LNCAP (cell line): ENCODE results near the gene MUC4.

Experiments used
- TF ChIP-seq, protein P1 (sequence below): fragments of 450-650 bp; IDR thresholded peaks from 2 replicates; pipeline ENCODE4 v1.5.1; 2017; ENCODE audit warnings: mild to moderate bottlenecking

MUC4 gene

DNA sequence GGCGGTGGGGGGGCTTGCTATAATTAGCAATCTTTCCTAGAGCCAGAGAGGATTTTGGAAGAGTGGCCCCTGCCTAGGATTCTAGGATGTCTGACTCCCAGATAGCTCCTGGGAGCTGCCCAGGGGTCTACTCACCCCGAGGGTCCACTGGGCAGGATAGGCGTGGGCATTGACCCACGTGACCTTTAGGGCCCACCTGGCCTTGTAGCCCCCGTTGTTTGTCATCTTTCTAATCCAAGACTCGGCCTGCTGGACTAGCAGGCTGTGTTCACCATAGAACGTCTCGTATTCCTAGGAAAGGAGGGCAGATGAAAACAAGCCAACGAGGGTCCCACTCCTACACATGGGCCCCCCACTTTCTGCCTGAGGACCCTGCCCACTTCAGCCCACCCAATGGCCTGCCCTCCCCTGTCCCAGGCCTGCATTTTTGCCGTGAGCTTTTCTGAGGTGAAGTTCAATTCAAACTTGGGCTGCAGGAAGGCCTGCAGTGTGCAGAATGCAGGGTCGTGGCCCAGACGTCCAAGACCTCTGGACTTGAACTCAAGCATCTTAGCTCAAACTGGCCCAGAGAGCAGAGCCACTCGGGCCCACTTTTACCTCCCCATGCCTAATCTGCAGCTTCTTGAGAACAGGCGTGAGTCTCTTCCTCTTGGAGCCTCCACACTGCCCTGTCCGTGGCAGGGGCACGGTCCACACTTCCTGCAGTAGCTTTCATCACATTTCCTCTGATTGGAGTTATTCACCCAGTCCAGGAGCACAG is 41.5 kb downstream of the MUC4 start:
- TF ChIP-seq, protein P1, sequence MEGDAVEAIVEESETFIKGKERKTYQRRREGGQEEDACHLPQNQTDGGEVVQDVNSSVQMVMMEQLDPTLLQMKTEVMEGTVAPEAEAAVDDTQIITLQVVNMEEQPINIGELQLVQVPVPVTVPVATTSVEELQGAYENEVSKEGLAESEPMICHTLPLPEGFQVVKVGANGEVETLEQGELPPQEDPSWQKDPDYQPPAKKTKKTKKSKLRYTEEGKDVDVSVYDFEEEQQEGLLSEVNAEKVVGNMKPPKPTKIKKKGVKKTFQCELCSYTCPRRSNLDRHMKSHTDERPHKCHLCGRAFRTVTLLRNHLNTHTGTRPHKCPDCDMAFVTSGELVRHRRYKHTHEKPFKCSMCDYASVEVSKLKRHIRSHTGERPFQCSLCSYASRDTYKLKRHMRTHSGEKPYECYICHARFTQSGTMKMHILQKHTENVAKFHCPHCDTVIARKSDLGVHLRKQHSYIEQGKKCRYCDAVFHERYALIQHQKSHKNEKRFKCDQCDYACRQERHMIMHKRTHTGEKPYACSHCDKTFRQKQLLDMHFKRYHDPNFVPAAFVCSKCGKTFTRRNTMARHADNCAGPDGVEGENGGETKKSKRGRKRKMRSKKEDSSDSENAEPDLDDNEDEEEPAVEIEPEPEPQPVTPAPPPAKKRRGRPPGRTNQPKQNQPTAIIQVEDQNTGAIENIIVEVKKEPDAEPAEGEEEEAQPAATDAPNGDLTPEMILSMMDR, result no peak

DNA sequence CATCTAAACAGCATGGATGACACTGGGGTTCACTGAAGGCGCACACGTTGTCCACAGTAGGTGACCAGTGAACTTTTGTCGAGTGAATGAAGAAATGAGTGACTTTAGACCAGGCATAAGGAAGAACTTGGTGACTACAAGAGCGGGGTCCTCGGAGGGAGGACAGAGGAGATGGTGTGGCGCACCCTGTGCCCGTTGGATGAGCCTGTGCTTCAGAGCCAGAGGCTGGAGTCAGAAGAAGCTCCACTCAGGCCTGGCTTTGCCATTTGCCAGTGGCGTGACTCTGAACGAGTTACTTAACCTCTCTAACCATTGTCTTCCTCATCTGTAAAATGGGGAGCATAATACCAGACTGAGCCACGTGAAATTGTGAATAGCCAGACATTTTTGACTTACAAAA is 42.2 kb downstream of the MUC4 start:
- TF ChIP-seq, protein P1, result no peak

DNA sequence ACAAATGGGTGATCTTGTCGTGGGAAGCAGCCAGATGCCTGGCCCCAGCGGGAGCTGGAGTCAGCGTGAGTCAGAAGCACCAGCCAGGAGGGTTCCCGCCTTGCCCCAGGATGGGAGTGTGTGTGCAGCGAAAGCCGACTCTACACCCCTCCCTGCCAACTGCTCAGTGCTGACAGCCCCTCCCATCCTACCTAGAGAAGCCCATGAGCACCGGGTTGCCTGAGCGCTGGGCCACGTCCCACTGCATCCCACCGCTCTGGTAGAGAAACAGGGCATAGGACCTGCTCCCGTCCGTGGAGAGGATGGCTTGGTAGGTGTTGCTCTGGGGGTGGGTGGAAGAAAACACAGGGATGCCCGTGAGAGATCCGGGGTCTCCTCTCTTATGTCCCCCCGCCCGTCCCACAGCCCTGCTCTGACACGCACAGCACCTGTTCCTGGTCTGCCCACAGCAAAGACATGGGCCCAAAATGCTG is 42.9 kb downstream of the MUC4 start:
- TF ChIP-seq, protein P1, result no peak

DNA sequence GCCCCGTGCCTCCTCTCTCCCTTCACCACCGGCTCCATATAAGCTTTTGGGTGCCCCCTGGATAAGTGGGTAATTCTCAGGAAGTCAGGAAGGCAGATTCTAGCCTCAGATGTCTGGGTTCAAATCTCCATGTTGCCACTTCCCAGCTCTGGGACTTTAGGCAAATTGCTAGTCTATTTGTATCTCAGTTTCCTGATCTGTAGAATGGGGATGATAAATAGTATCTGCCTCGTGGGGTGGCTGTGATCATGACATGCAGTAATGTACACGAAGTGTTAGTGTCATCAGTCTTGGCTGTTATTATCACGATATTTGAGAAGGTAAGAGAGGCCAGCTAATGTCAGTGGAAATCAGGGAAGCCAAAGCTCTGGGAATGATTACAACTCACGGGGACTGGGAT is 43.3 kb downstream of the MUC4 start:
- TF ChIP-seq, protein P1, result no peak

DNA sequence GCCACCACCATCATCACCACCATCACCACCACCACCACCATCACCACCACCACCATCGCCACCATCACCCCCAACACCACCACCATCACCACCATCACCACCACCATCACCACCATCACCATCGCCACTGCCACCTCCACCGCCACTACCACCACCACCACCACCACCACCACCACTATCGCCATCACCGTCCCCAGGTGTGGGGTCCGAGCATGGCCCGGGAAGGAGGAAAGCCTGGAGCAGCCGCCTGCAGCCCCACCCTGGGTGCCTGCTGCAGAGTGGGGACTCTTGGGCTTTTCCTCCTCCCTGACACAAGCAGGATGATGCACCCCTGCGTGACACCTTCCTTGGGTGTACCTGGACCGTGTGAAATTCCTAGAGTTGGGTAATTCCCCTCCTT is 43.9 kb downstream of the MUC4 start:
- TF ChIP-seq, protein P1, result no peak

DNA sequence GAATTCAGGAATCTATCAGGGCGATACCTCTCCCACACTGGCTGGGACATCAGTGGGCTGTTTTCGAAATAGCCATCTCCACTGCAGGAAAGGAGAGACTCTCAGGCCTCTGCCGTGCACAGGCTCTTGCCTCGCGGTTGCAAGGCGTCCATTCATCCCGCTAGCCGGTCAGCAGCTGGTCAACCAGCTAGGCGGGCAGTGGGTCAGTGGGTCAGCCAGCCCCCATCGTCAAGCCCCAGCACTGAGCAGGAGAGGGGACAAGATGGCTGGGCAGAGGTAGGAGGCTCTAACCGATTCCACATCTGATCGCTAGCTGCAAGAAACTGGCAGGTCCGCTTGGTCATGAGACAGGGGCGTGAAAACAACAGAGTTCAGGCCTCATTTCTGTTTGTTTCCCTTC is 45.1 kb downstream of the MUC4 start:
- TF ChIP-seq, protein P1, result no peak

DNA sequence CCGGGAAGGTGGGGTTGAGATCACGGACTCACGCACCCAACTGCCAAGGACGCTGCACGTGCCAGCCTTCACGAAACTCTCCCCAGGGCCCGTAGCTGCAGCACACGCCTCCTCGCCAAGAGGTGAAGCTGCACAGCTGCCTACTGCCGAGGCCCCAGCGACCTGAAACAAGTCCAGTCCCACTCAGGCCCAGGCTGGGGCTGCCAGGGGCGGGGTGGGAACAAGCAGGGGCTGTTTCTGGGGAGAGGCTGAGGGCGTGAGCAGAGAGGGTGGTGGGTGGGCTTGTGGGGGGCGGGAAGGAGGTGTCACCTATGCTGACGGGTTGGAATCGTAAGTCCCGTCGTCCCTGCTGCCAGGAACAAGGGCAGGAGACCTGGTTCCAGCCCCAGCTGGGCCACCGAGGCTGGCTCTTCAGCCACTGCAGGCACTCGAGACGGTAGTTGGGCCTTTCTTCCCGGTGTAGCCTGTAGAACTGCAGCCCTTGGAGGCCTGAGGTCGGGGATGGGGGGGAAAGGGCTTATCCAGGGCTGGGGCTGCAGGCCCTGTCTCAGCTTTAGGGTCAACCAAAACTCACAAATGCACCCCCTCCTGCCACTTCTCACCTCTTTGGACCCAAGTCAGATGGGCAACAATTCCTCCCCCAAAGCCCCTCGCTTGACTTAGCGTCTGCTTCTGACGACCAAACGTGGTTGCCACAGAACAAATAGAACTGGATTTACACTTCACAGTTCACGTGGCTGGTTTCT is 46.6 kb downstream of the MUC4 start:
- TF ChIP-seq, protein P1, result no peak
